HEK293 (cell line): ENCODE results near the gene PAM.

Experiments used
- CTCF ChIA-PET: fragments of 350-600 bp; formaldehyde crosslinking; extraction: SDS; loops from one replicate; lab custom pipeline; 2021; ENCODE audit warnings: antibody characterized with exemption; lab: Yijun Ruan, JAX
- POLR2A ChIA-PET: fragments of 300-600 bp; formaldehyde crosslinking; extraction: SDS; loops from one replicate; lab custom pipeline; 2020; ENCODE audit warnings: antibody characterized with exemption, inconsistent platforms; lab: Yijun Ruan, JAX
- H3K27ac ChIP-seq: fragments of 200-500 bp; sonication (Bioruptor generic); 2 replicates; pipeline ENCODE4 v1.5.1; 2014; ENCODE audit warnings: low read depth, low read length, control low read depth, inconsistent platforms; ENCODE audit errors: extremely low read depth
- H3K36me3 ChIP-seq, 2 experiments: fragments of 200-500 bp in 1 of 2; sonication (Bioruptor generic) in 1 of 2; 1 replicate in 1 of 2; 2 replicates in 1 of 2; pipeline ENCODE4 v1.5.1; 2014 to 2017; ENCODE audit warnings: inconsistent platforms in 2 of 2, low read length in 2 of 2; ENCODE audit not compliant: control insufficient read depth in 2 of 2, insufficient read depth in 1 of 2
- H3K4me1 ChIP-seq: fragments of 200-500 bp; sonication (Bioruptor generic); 2 replicates; pipeline ENCODE4 v1.5.1; 2014; ENCODE audit warnings: mild to moderate bottlenecking, low read length, inconsistent platforms; ENCODE audit not compliant: control insufficient read depth, insufficient read depth
- H3K4me3 ChIP-seq: 2 replicates; pipeline ENCODE4 v1.5.1; 2011; ENCODE audit warnings: low read depth, mild to moderate bottlenecking, control low read depth, low read length, moderate library complexity
- H3K9me3 ChIP-seq: fragments of 200-500 bp; sonication (Bioruptor generic); 2 replicates; pipeline ENCODE4 v1.5.1; 2014; ENCODE audit warnings: low read depth, low read length, inconsistent platforms; ENCODE audit not compliant: control insufficient read depth, insufficient read depth
- MEIS1 ChIP-seq: sonication (generic); formaldehyde crosslinking; IDR thresholded peaks from 2 replicates; pipeline ENCODE4 v1.8.1; 2022; ENCODE audit warnings: missing genetic modification reagents, mild to moderate bottlenecking, borderline replicate concordance
- MYNN ChIP-seq: fragments of 450-650 bp; formaldehyde crosslinking; IDR thresholded peaks from 2 replicates; pipeline ENCODE4 v1.5.1; 2016; ENCODE audit warnings: missing biosample characterization, missing genetic modification characterization, borderline replicate concordance
- OSR2 ChIP-seq: fragments of 450-650 bp; formaldehyde crosslinking; IDR thresholded peaks from 2 replicates; pipeline ENCODE4 v1.5.1; 2016; ENCODE audit warnings: missing biosample characterization, missing genetic modification characterization
- OVOL3 ChIP-seq: fragments of 450-650 bp; formaldehyde crosslinking; IDR thresholded peaks from 2 replicates; pipeline ENCODE4 v1.5.1; 2016; ENCODE audit warnings: missing biosample characterization, missing genetic modification characterization
- PRDM6 ChIP-seq: fragments of 450-650 bp; formaldehyde crosslinking; IDR thresholded peaks from 2 replicates; pipeline ENCODE4 v1.5.1; 2017; ENCODE audit warnings: missing biosample characterization, missing genetic modification characterization
- SP7 ChIP-seq: fragments of 450-650 bp; formaldehyde crosslinking; IDR thresholded peaks from 2 replicates; pipeline ENCODE4 v1.5.1; 2016; ENCODE audit warnings: missing biosample characterization, missing genetic modification characterization
- ZBTB17 ChIP-seq: fragments of 450-650 bp; formaldehyde crosslinking; IDR thresholded peaks from 2 replicates; pipeline ENCODE4 v1.5.1; 2016; ENCODE audit warnings: missing biosample characterization, missing genetic modification characterization
- ZNF155 ChIP-seq: fragments of 450-650 bp; formaldehyde crosslinking; IDR thresholded peaks from 2 replicates; pipeline ENCODE4 v1.5.1; 2016; ENCODE audit warnings: missing biosample characterization, missing genetic modification characterization
- ZNF169 ChIP-seq: fragments of 450-650 bp; formaldehyde crosslinking; IDR thresholded peaks from 2 replicates; pipeline ENCODE4 v1.5.1; 2016; ENCODE audit warnings: missing biosample characterization, missing genetic modification characterization
- ZNF18 ChIP-seq: fragments of 450-650 bp; formaldehyde crosslinking; IDR thresholded peaks from 2 replicates; pipeline ENCODE4 v1.5.1; 2016; ENCODE audit warnings: missing biosample characterization, missing genetic modification characterization
- ZNF221 ChIP-seq: fragments of 450-650 bp; formaldehyde crosslinking; IDR thresholded peaks from 2 replicates; pipeline ENCODE4 v1.5.1; 2017; ENCODE audit warnings: missing biosample characterization, missing genetic modification characterization, borderline replicate concordance
- ZNF26 ChIP-seq: fragments of 450-650 bp; formaldehyde crosslinking; IDR thresholded peaks from 2 replicates; pipeline ENCODE4 v1.5.1; 2016; ENCODE audit warnings: missing biosample characterization, missing genetic modification characterization
- ZNF274 ChIP-seq, 2 experiments: fragments of 200-500 bp in 1 of 2; fragments of 450-650 bp in 1 of 2; sonication (Bioruptor generic) in 1 of 2; formaldehyde crosslinking in 1 of 2; IDR thresholded peaks; 2 replicates each; pipeline versions ENCODE4 v1.5.1 to v1.6.1; 2014 to 2016; ENCODE audit warnings: borderline replicate concordance in 1 of 2, inconsistent platforms in 1 of 2, low read length in 1 of 2, missing biosample characterization in 1 of 2, missing genetic modification characterization in 1 of 2
- ZNF354C ChIP-seq: fragments of 450-650 bp; formaldehyde crosslinking; IDR thresholded peaks from 2 replicates; pipeline ENCODE4 v1.5.1; 2016; ENCODE audit warnings: missing biosample characterization, missing genetic modification characterization, low read depth, borderline replicate concordance
- ZNF362 ChIP-seq: fragments of 450-650 bp; formaldehyde crosslinking; IDR thresholded peaks from 2 replicates; pipeline ENCODE4 v1.5.1; 2016; ENCODE audit warnings: missing biosample characterization, missing genetic modification characterization
- ZNF37A ChIP-seq: fragments of 450-650 bp; IDR thresholded peaks from 2 replicates; pipeline ENCODE4 v1.5.1; 2018; ENCODE audit warnings: missing biosample characterization, missing genetic modification characterization
- ZNF449 ChIP-seq: fragments of 450-650 bp; formaldehyde crosslinking; IDR thresholded peaks from 2 replicates; pipeline ENCODE4 v1.5.1; 2017; ENCODE audit warnings: missing biosample characterization, mild to moderate bottlenecking, missing genetic modification characterization, moderate library complexity
- ZNF518A ChIP-seq: fragments of 450-650 bp; formaldehyde crosslinking; conservative IDR thresholded peaks from 2 replicates; pipeline ENCODE4 v1.5.1; 2016; ENCODE audit warnings: low read depth, missing biosample characterization, missing genetic modification characterization
- ZNF623 ChIP-seq: fragments of 450-650 bp; formaldehyde crosslinking; IDR thresholded peaks from 2 replicates; pipeline ENCODE4 v1.5.1; 2016; ENCODE audit warnings: missing biosample characterization, missing genetic modification characterization
- ZNF629 ChIP-seq: fragments of 450-650 bp; formaldehyde crosslinking; IDR thresholded peaks from 2 replicates; pipeline ENCODE4 v1.5.1; 2017; ENCODE audit warnings: missing biosample characterization, missing genetic modification characterization
- ZNF658 ChIP-seq: fragments of 450-650 bp; formaldehyde crosslinking; IDR thresholded peaks from 2 replicates; pipeline ENCODE4; 2016; ENCODE audit warnings: missing biosample characterization, missing genetic modification characterization

Gene PAM

GRCh38 chr5:102957141-102957540, 202.0 kb downstream of the PAM start:
- TF ChIP-seq ZNF18 (tag by site-specific recombination): no peak
- TF ChIP-seq ZNF169 (tag by site-specific recombination): no peak
- TF ChIP-seq ZNF449 (tag by site-specific recombination): no peak
- no peak for TF ChIP-seq ZNF26
- TF ChIP-seq ZNF221 (tag by site-specific recombination): no peak
- TF ChIP-seq MEIS1 (CRISPR knock-in tag): no peak
- TF ChIP-seq SP7: no peak
- Histone ChIP-seq H3K4me3 (no peak overlapping the region), H3K27ac (no peak overlapping the region), H3K36me3 (peaks cover 2 to 3% of the 10 kb centered on the region in 2 experiments; a peak in 2 of 3 replicates), H3K4me1 (peaks cover 9% of the 10 kb centered on the region; the same call in 1 of the 2 replicates), H3K9me3 (no peaks in the 10 kb centered on the region)
- CTCF ChIA-PET: interaction anchor here (1.4 kb wide), 1 partner anchor 177 kb away, joined by 6 read pairs; no protein-coding TSS in a partner anchor
- POLR2A ChIA-PET: no interaction called here

GRCh38 chr5:102958481-102959011, 203.4 kb downstream of the PAM start:
- H3K4me1 ChIP-seq: peaks cover 9% of the 10 kb centered on the region; the same call in 1 of the 2 replicates
- ChIA-PET CTCF (interaction anchor here (0.6 to 1.4 kb wide), 2 partner anchors 97 to 178 kb away, joined by 3 to 6 read pairs; no protein-coding TSS in a partner anchor), POLR2A (no interaction called here)
- H3K36me3 ChIP-seq: no peaks in the 10 kb centered on the region; a peak in 1 of 3 replicates
- no peak overlapping the region for H3K4me3 ChIP-seq
- no peak overlapping the region for H3K27ac ChIP-seq
- no peaks in the 10 kb centered on the region for H3K9me3 ChIP-seq
- TF ChIP-seq ZNF274 (IDR thresholded peaks at IDR 0.05; ENCODE audit: low read length) (no peak), ZNF274 (tag by site-specific recombination; IDR thresholded peaks at IDR 0.05; ENCODE audit: borderline replicate concordance) (no peak), ZNF155 (no peak), OVOL3 (no peak), ZNF623 (tag by site-specific recombination) (no peak), ZNF629 (0 out of 2 replicates have a peak, but pooled peaks have one; percentile 59), ZNF658 (tag by site-specific recombination) (no peak), ZNF37A (tag by site-specific recombination) (no peak), OSR2 (tag by site-specific recombination) (no peak), ZNF362 (peak; percentile 45; the same call in 1 of the 2 replicates), ZBTB17 (no peak), MYNN (tag by site-specific recombination) (no peak), ZNF354C (tag by site-specific recombination) (no peak), ZNF518A (tag by site-specific recombination) (no peak), PRDM6 (0 out of 2 replicates have a peak, but pooled peaks have one; percentile 26)
